Left ventricle myocardium inferior (tissue), 1 donor: ENCODE results near the gene CLEC16A. TPM values are rescaled to one million over a fixed set of nuclear protein-coding genes. Genes with fewer than 3 reads are reported as not detected.

Experiments used
- DNase-seq: peaks from one replicate; pipeline ENCODE4 v3.0.0-alpha.2; 2020
- H3K27ac ChIP-seq: fragments of 200-600 bp; replicated peaks from 2 replicates; pipeline ENCODE4 v1.8.0; 2021
- H3K27me3 ChIP-seq: fragments of 200-600 bp; 2 replicates; pipeline ENCODE4 v1.8.0; 2021; ENCODE audit warnings: low read depth
- H3K36me3 ChIP-seq: fragments of 200-600 bp; 2 replicates; pipeline ENCODE4 v1.8.0; 2021
- H3K4me1 ChIP-seq: fragments of 200-600 bp; 2 replicates; pipeline ENCODE4 v1.8.0; 2021
- H3K4me3 ChIP-seq: fragments of 200-600 bp; 2 replicates; pipeline ENCODE4 v1.8.0; 2021; ENCODE audit warnings: mild to moderate bottlenecking, moderate library complexity
- H3K9me3 ChIP-seq: fragments of 200-600 bp; replicated peaks from 2 replicates; pipeline ENCODE4 v1.8.0; 2021
- CTCF ChIP-seq: fragments of 200-600 bp; IDR thresholded peaks from 2 replicates; pipeline ENCODE4 v1.8.0; 2021; ENCODE audit warnings: antibody characterized with exemption, mild to moderate bottlenecking, borderline replicate concordance
- intact Hi-C: fragments of 100-400 bp; cut with micrococcal nuclease; formaldehyde crosslinking; loops from one replicate; pipeline ENCODE4 v1.11.0; 2022
- total RNA-seq: library from RNA; stranded (reverse); fragmentation: NEBNext Ultra II Directional; extraction: Animal tissue kit (Norgen Biotek cat#: 25700); gene quantifications from one replicate; pipeline ENCODE4 v1.2.1, GENCODE V29; 2021
- donor health status: DM: no; HTN: yes; CAD: no; lungs with severe emphysema.

Gene CLEC16A
- total RNA-seq, 1 donor from 2014 or later = 24.6 TPM

GRCh38 chr16:11060842-11061241, 116.5 kb downstream of the CLEC16A start:
- H3K4me3 ChIP-seq = no peak overlapping the region
- H3K4me1 ChIP-seq = no peaks in the 10 kb centered on the region
- no peak for TF ChIP-seq CTCF
- no peaks in the 10 kb centered on the region for H3K9me3 ChIP-seq
- no peak for DNase-seq
- peaks cover 64% of the 10 kb centered on the region for H3K36me3 ChIP-seq
- H3K27ac ChIP-seq = no peak overlapping the region
- H3K27me3 ChIP-seq = no peaks in the 10 kb centered on the region
- intact Hi-C loops = no loop called here

GRCh38 chr16:11061629-11062270, 117.4 kb downstream of the CLEC16A start:
- Histone ChIP-seq H3K9me3 (no peaks in the 10 kb centered on the region), H3K4me1 (no peaks in the 10 kb centered on the region), H3K27ac (no peak overlapping the region), H3K27me3 (no peaks in the 10 kb centered on the region), H3K36me3 (peaks cover 61% of the 10 kb centered on the region), H3K4me3 (no peak overlapping the region)
- intact Hi-C loops = no loop called here
- DNase-seq = no peak
- no peak for TF ChIP-seq CTCF

GRCh38 chr16:11063448-11064201, 119.3 kb downstream of the CLEC16A start:
- Histone ChIP-seq H3K4me3 (no peak overlapping the region), H3K9me3 (no peaks in the 10 kb centered on the region), H3K4me1 (no peaks in the 10 kb centered on the region), H3K27me3 (no peaks in the 10 kb centered on the region), H3K36me3 (peaks cover 56% of the 10 kb centered on the region), H3K27ac (no peak overlapping the region)
- DNase-seq = no peak
- no peak for TF ChIP-seq CTCF
- intact Hi-C loops = no loop called here

- TF ChIP-seq CTCF = no peak
- H3K27ac ChIP-seq = no peak overlapping the region
- H3K36me3 ChIP-seq = peaks cover 56% of the 10 kb centered on the region
- H3K4me1 ChIP-seq = no peaks in the 10 kb centered on the region
- intact Hi-C loops = no loop called here
- no peaks in the 10 kb centered on the region for H3K9me3 ChIP-seq
- H3K27me3 ChIP-seq = no peaks in the 10 kb centered on the region
- no peak overlapping the region for H3K4me3 ChIP-seq
- DNase-seq = no peak
These were observed 119.8 kb downstream of the CLEC16A start for GRCh38 chr16:11064202-11064540.

- H3K27ac ChIP-seq = no peak overlapping the region
These were observed 120.5 kb downstream of the CLEC16A start for GRCh38 chr16:11064851-11065250.

More at GRCh38 chr16:11064851-11065250, 120.5 kb downstream of the CLEC16A start:
- Histone ChIP-seq H3K4me3 (no peak overlapping the region), H3K4me1 (no peaks in the 10 kb centered on the region), H3K9me3 (no peaks in the 10 kb centered on the region), H3K36me3 (peaks cover 55% of the 10 kb centered on the region), H3K27me3 (no peaks in the 10 kb centered on the region)
- DNase-seq = no peak
- intact Hi-C loops = no loop called here
- no peak for TF ChIP-seq CTCF
